Stimulated activated CD8-positive, alpha-beta memory T cell treated with anti-CD3 and anti-CD28 coated beads, Interleukin-4, amount 100 ng/mL, for 48 hours (primary cell): ENCODE data around the gene INAVA.

Experiments used
- DNase-seq: peaks from one replicate; pipeline ENCODE4 v3.0.0-alpha.2; 2020

Gene INAVA

DNA sequence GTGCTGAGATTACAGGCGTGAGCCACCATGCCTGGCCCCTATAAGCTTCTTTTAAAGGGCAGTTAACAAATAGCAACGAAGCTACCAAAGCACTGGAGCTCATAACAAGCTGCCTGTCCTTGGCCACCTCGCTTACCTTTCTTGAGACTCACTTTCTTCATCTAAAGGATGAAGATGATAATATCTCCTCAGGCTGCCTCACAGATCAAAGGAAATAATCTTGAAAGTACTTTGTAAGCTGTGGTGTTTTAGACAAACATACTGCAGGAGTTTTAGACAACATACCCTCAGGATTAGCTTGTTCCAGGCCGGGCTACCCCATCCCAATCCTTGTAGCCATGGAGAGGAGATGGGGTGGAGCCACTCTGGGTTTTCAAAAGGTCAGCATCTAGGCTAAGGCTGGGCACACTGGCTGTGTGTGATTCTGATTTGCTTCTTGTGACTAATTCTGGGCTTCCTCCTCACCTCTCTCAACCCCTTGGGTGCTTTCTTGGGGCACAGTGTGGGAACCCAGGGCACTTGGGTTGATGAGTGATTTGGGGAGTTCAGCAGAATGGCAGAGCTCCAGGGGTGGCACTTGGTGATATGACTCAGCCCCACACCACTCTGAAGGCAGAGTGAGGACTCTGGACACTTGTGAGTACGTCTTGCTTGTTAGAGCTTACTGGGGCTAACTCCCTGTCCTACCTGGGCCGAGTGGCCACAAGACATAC is 16.7 kb upstream of the INAVA start:
- peak; percentile 72 for DNase-seq

DNA sequence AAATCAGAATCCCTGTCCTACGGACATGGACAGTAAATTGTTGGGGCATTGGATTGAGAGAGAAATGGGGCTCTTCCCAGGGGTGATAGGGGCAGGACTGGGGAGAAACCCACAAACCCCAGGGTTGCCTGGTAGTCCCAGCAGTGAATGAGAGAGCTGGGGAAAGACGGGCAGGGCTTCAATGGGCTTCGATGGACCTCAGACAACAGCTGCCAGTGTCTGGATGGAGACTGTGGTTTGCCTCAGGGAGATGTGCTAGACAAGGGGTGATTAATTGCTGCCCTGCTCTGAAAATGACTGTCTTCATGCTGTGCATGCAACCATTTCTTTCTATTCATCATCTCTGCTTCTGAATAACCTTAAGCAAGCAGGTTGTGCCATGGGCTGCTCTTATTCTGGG is 14.5 kb upstream of the INAVA start:
- DNase-seq, result peak; percentile 58

DNA sequence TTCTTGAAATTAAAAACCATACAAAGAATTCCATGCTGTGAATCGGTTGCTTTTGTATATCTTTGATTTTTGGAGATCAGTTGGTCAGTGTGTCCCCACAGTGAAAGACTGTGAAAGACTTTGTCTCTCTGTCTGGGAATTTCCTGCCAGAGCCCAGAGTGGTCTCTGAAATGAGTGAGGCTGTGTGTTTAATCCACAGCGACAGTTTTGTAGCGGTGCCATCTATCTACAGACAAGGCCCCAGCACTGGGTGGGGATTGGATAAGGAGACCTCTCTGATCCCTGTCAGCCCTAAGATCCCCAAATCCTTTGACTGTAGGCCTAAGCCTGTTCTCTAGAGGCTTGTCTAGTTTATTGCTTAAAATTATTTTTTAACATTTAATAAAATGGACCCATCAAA is 11.6 kb upstream of the INAVA start:
- peak; percentile 21 for DNase-seq

DNA sequence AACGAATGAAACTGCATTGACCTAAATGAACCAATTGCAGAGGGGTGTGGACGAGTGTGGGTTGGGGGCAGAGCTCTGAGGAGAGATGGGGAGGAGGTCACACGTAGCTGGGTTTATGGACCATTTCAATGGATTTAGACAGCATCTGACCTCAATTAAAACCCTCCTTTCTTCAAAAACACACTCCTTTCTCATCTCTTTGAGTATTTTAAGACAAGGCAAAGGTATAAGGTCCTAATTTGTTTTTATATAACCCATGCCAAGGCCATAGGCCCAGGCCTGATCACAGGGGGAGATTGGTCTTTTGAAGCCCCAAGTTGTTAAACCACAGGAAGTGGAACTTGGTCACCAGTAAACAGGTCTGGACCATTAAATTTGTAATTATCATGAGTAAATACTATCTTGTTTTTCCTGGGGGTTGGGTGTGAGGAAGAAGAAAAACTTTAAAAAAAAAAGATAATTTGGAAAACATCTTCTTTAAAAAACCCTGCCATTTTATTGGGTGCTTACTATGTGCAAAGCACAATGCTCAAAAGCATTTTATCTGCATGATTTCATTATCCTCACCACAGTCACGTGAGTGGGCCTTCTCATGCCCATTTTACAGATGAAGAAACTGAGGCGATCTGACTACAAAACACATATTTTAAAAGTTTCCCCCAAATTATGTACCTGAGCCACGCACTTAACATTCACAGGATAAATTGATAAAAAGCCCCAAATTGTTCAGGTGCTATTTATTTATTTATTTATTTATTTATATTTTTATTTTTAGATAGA is 8.9 kb upstream of the INAVA start:
- DNase-seq, result no peak

DNA sequence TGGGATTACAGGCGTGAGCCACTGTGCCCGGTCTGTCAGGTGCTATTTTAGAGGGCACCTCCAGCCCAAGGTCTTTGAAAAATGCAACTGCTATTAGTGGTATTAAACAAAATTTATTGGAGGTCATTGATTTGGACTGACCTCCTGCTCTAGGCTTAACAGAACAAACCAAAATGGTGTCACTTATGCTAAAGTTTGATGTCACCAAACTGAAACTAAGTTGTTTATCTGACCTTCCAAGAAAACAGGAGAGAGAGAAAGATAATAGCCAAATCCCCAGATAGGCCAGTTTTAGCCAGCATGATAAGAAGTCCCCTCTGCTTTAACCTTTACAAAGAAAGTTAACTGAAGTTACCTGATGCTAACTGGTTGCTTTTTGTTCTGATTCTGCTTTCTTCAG is 8.1 kb upstream of the INAVA start:
- no peak for DNase-seq

DNA sequence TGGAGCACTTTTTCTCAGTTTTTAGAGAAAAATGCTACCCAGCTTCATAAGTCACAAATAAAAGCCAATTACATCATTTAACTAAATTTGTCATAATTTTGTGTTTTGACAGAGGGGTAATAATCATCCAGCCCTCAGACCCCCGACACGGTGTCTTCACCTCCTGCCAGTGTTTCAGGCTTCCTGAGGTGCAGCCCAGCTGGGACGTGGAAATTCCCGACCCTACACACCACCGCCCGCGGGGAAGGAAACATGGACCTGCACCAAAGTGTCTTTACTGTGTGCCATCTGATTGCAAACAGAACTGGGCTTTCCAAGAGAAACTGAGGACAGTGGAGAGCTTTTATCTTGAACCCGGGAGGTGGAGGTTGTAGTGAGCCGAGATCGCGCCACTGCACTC is 7.7 kb upstream of the INAVA start:
- DNase-seq, result no peak

DNA sequence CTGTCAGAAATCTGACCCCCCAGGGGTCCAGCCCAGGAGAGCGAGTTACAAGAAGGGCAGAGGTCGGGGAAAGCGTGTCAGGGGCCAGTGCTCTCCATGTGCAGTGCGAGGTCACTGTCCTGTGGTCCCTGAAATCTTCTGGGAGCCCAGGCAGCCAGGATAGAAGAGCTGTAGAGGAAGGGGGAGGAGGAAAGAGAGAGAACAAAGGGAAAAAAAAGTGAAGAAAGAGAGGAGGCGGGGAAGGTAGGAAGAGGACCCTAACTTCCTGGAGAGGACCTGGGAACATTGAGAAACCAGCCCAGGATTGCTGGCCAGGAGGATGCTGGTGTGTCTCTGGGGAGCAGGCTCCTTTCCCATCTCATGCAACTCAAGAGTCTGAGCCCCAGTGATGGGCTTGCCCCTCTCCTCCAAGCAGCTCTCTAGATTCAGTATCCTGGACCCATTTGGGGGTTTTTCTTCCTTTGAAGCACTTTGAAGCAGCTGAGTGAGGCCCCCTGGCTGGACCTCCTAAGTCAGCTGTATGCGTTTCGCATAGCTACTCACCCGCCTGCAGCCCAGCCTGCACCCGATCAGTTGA is 6.8 kb upstream of the INAVA start:
- no peak for DNase-seq

DNA sequence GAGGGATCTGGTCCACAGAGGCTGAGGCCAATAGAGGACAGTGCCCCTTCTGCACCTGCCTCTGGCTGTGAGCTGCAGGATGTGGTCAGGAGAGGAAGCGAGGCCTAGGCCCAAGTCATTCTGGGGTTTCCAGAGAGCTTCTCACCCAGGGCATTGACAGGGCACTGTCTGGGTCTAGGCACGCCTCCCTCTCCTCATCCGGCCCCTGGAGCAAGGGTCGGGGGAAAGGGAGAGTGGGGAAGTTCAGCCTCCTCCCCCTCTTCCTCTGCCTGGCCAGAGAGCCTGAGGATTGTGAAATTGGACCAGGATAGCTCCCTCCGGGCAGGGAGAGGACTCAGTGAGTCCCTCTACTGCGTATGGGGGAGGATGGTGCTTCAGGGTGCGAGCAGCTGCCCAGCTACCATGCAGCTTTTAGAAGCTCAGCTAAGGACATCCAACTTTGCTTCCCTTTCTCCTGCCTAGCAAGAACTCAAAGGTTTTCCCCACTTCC is 6.3 kb upstream of the INAVA start:
- peak; percentile 73 for DNase-seq

DNA sequence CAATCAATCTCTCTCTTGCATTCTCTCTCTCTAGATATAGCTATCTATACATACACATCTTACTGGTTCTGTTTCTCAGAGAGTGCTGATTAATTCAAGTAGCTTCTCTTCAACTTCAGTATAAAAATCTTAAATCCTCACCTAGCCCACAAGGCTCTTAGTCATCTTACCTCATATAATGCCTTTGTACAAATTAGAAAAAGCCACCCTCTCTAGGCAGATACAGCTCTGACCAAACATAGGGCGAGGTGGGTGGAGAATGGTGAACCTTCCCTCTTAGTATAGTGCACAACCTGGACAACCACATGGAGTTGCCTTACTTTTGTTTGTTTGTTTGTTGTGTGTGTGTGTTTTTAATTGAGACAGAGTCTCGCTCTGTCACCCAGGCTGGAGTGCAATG is 5.1 kb upstream of the INAVA start:
- peak; percentile 53 for DNase-seq

DNA sequence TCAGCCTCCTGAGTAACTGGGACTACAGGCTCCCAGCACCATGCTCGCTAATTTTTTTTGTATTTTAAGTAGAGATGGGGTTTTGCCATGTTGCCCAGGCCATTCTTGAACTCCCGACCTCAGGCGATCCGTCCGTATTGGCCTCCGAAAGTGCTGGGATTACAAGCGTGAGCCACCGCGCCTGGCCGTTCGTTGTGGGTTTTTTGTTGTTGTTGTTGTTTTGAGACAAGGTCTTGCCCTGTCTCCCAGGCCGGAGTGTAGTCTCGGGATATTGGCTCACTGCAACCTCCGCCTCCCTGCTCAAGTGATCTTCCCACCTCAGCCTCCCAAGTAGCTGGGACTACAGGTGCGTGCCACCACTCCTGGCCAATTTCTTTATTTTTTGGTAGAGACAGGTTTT is 4.7 kb upstream of the INAVA start:
- no peak for DNase-seq

DNA sequence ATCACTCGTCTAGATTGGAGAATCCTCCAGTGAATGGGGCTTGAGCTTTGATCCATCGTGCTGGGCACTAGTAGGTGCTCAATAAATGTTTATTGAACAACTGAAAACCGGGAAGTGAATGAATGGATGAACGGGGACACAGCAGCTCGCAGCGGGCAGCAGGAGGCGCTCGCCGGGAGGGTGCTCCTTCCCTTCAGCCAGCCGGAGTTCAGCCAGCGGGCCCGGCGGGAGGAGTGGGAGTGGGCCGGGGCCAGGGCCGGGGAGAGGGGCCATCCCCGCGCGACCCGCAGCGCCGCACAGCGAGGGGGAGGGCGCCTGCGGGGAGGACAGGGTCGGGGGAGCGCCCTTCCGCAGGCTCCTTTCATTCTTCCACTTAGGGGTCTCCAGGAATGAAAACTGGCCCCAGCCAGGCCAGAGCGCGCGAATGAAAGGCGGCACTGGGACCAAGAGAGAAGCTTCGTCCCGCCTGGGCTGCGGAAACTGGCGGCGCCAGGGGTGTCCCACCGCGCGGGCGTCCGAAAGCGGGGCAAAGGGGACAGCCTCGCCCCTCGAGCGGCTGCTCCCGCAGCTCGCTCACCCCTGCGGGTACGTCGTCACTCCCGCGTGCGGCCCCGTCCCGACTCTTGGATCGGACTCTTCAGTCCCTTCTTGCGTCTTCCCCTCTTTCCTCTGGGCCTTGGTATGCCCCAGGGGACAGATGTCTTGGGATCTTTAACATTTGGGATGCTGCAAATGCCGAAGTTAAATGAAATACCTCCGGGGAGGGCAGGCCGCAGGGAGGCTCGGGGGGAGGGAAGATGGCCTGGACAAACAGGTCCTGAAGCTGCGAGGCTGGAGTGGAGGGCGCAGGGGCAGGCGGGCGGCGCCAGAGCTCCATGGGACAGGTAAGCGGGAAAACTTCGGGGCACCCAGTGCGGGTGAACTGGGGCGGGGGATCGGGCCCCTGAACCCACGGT is 3.6 kb upstream of the INAVA start:
- DNase-seq, result no peak

DNA sequence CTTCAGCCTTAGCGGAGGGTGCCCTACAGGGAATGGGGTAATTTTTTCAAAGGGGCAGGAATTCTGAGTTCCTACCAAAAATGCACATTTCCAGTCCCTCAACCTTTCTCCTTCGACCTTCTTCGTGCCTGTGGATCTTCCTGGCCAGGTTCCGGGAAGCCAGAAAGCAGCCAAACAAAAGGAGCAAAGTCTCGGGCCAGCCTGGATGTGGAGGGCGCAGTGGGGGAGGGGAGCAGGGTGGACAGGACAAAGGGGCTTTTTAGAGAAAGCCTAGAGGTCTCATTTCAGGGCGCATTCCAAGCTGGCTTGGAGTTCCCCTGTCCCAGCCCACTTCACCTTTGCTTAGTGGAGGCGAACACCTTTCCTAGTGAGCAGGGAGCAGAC is 2.9 kb upstream of the INAVA start:
- DNase-seq, result no peak

DNA sequence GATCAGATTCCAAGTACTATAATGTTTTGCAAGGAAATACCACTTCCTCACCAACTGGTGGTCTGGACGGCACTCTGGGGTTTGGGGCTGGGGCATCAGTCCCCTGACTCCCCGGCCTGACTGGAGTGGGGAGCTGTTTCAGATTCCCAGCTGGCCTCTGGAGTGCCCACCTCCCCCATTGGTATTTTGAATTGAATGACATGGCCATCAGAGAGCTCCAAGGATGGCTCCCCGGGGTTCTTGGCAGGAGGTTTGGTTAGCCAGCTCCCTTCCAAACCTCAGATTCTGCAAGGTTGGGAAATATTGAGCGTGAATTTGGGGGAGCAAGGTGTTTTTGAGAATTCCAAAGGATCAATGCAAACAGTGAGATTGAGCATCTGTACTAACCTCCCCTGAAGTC is 2.2 kb upstream of the INAVA start:
- no peak for DNase-seq

DNA sequence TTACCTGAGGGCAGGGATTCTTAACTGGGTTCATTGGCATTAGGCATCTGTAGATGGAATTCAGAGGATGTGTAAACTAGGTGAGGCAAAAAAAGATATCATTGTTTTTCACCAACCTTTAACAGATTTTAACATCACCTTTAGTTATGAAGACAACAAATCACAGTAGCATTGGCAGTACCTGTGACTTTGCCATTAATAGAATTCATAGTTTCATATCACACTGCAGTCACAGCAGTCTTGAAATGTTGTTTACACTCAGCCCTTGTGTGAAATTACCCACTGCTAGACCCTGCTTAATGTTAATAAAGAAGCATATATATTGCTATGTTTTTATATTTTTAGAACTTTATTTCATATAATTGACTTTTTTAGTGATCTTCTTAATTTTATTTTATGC is 1.7 kb upstream of the INAVA start:
- DNase-seq, result no peak

DNA sequence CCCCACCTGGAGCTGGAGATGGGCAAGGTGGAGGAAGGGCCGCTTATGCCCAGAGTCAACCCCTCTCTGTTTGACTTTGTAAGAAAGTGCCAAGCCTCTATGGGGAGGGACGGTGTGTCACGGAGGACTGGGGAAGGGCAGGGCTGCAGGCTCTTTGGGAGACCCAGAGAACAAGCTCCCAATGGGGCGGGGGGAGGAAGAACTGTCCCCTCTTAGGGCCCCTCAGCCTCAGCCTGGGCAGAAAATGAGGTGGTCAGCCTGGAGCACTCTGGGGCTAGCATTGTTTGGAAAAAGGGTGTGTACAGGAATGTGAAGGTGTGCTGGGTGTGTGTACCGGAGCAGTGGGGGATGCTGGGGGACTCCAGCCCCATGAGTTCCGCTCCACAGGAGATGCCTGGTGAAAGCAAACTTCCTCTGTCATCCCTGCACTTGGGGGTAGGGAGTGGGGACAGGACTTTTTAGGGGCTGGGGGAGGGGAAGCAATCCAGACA is 1.2 kb upstream of the INAVA start:
- DNase-seq, result no peak

DNA sequence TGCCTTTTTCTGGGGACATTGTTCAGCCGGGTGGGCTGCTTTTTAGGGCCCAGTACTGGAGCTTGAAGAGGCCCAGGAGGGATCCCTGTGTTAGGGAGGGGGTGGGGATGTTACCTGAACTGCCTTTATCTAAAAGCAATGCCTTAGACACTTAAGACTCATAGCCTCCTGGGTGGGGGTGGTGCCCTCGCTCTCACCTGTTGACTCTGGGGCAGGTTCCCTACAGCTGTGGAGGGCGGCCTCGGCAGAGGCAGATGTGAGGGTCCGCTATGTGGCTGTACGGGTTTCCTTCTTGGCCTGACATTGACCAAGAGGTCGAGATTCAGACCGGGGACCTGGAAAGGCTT is 716 bp downstream of the INAVA start:
- no peak for DNase-seq

DNA sequence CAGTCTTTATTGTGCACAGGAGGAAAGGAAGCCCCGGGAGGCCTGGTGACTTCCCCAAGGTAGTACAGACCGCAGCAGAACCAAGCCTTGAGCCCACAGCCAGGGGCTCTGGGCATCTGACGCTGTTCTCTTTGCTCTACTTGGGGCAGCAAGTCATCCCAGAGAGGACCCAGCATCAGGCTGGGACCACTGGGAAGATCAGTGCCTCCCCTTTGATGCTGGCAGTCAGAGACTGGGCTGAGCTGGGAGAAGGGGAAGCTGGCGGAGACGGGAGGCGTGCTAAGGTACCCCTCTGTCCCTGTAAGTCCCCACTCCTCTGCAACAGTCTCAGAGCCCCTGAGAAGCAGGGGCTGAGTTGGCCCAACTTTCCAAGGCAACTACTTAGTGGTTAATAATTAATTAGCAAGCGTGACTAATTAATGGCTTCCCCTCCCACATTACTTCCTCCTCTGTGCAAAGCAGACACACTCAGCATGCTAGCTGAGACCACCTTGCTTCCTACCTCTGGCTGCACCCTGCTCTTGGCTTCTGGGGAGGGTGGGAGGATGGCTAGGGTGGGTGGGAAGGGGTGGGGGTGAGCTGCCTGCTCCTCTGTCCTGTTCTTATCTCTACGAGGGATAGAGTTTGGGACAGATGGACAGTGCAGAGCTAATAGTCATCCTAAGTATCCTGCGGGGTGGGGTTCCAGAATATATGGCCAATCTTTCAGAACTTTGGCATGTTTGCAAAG is 1.3 kb downstream of the INAVA start:
- no peak for DNase-seq

DNA sequence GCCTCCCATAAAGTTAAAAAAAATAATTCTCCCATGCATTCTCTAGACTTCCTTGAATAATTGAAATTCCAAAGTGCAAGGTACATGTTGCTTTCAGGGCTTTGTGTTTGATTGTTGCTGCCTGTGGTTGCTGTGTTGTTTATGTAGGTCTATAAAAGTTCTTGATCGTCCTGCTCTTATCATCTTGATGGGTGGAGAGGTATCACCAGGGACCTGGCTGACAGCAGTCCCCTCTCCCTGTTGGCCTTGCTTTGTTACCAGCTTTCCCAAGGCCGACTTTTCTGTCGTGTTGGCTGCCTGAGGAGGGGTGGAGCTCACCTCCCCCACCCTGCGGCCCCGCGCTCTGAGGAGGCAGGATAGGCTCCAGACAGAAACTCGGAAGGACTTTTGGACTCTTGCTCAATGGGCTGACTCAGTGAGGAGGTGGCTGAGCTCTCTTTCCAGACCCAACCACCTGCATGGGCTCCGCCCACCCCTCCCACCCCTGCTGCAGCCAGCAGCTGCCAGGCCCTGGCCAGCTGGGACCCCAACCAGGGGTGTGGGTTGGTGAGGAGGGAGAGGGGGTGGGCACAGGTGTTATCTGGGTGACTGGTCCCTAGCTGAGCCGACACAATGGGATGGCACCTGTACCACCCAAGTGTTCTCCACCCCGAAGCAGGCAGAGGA is 2.0 kb downstream of the INAVA start:
- no peak for DNase-seq

DNA sequence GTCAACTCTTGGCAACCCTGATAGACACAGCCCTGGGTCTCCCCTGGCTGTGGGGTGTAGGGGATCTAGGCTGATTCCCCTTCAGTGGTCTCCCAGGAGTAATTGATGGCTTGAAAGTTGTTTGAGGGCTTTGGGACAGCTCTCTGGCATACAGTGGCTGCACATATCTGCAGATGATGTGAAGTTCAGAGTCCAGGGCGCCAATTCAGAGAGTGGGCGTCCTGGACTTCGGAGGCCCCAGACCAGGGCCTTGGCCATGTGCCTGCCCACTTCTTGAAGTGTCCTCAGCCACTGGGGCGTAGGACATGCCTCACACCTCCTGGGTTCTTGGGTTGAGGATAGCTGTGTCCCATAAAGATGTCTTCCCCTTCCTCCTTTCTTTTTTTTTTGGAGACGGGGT is 2.6 kb downstream of the INAVA start:
- DNase-seq, result no peak

DNA sequence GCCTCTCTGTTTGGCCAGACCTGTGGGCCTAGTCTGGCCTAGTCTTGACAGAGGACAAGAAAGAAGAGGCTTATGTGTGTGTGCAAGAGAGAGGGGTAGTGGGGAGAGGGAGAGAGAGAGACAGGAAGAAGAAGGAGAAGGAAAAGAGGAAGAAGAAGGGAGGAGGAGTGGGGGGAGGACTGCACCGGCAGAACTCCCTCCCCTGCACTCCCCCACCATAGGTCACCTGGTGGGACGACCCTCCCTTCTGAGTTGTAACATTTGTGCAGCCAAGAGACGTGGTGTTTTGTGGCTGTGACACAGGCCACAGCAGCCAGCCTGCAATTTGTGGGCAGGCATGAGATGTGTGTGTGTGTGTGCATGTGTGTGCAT is 4.3 kb downstream of the INAVA start:
- no peak for DNase-seq

DNA sequence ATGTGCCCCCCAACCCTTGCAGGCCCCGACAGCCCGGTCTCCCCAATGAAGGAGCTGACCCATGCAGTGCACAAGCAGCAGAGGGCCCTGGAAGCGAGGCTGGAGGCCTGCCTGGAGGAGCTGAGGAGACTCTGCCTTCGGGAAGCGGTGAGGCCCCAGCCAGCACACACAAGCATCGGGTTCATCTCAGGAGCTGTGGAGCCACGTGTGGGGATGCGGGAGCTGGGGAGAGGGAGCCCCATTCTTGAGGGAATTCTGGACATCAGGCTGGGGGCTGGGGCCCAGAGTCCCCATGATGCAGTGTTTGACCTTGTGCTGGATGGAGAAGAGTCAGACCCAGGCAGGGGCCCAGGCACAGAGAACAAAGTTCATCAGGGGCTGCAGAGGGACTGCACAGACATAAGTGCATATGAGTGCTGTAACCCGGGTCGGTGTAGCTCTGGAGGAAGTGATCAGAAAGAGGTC is 4.8 kb downstream of the INAVA start:
- DNase-seq, result no peak
